SK-N-SH treated with all-trans-retinoic acid at 6 μM for 48 hours (cell line): ENCODE data around the gene CBY1.

Experiments
- ATAC-seq: fragments of 200-7000 bp; cut with Tn5 transposase; 3 replicates; pipeline ENCODE4 v1.9.1; 2020; ENCODE audit warnings: mild to moderate bottlenecking, moderate library complexity
- BACH2 ChIP-seq: fragments of 250-450 bp; sonication (Bioruptor Pico); IDR thresholded peaks from 2 replicates; pipeline ENCODE4 v1.9.0; 2021; ENCODE audit warnings: mild to moderate bottlenecking, borderline replicate concordance
- CSDC2 ChIP-seq: fragments of 250-450 bp; sonication (Bioruptor Pico); IDR thresholded peaks from 2 replicates; pipeline ENCODE4 v1.5.0; 2020; ENCODE audit warnings: mild to moderate bottlenecking, moderate library complexity
- ESRRG ChIP-seq: fragments of 250-450 bp; sonication (Bioruptor Pico); IDR thresholded peaks from 2 replicates; pipeline ENCODE4 v1.6.1; 2021; ENCODE audit warnings: mild to moderate bottlenecking
- ISL1 ChIP-seq: fragments of 250-450 bp; sonication (Bioruptor Pico); IDR thresholded peaks from 2 replicates; pipeline ENCODE4 v2.1.2; 2022; ENCODE audit warnings: mild to moderate bottlenecking, moderate library complexity
- OSR1 ChIP-seq: fragments of 250-450 bp; sonication (Bioruptor Pico); IDR thresholded peaks from 2 replicates; pipeline ENCODE4 v1.8.0; 2022; ENCODE audit warnings: moderate library complexity, mild to moderate bottlenecking, inconsistent platforms
- RARB ChIP-seq: fragments of 250-450 bp; sonication (Bioruptor Pico); IDR thresholded peaks from 2 replicates; pipeline ENCODE4 v1.8.0; 2021; ENCODE audit warnings: mild to moderate bottlenecking, moderate library complexity
- SNAI2 ChIP-seq: fragments of 250-450 bp; sonication (Bioruptor Pico); IDR thresholded peaks from 2 replicates; pipeline ENCODE4 v1.5.0; 2020; ENCODE audit warnings: mild to moderate bottlenecking, moderate library complexity
- TCF4 ChIP-seq: fragments of 250-450 bp; sonication (Bioruptor Pico); IDR thresholded peaks from 2 replicates; pipeline ENCODE4 v1.8.0; 2021; ENCODE audit warnings: mild to moderate bottlenecking, moderate library complexity, borderline replicate concordance
- TOX ChIP-seq: fragments of 250-450 bp; sonication (Bioruptor Pico); IDR thresholded peaks from 2 replicates; pipeline ENCODE4 v1.8.0; 2021; ENCODE audit warnings: mild to moderate bottlenecking, moderate library complexity, borderline replicate concordance
- ZC3H10 ChIP-seq: fragments of 250-450 bp; sonication (Bioruptor Pico); IDR thresholded peaks from 2 replicates; pipeline ENCODE4 v1.5.1; 2021; ENCODE audit warnings: mild to moderate bottlenecking, moderate library complexity
- ZFP30 ChIP-seq: fragments of 450-650 bp; formaldehyde crosslinking; IDR thresholded peaks from 2 replicates; pipeline ENCODE4 v1.5.0; 2022; ENCODE audit warnings: mild to moderate bottlenecking, moderate library complexity
- ZNF565 ChIP-seq: fragments of 450-650 bp; formaldehyde crosslinking; conservative IDR thresholded peaks from 2 replicates; pipeline ENCODE4 v1.5.0; 2020; ENCODE audit warnings: low read depth, mild to moderate bottlenecking, moderate library complexity
- ZNF70 ChIP-seq: fragments of 450-650 bp; formaldehyde crosslinking; IDR thresholded peaks from 2 replicates; pipeline ENCODE4 v1.5.0; 2020; ENCODE audit warnings: mild to moderate bottlenecking, moderate library complexity
- ZNF8 ChIP-seq: fragments of 450-650 bp; formaldehyde crosslinking; IDR thresholded peaks from 2 replicates; pipeline ENCODE4 v1.5.0; 2020; ENCODE audit warnings: mild to moderate bottlenecking, moderate library complexity
- TF ChIP-seq, protein P1 (sequence below): fragments of 250-450 bp; sonication (Bioruptor Pico); IDR thresholded peaks from 2 replicates; pipeline ENCODE4 v1.5.0; 2020; ENCODE audit warnings: mild to moderate bottlenecking, moderate library complexity
- TF ChIP-seq, protein P2 (sequence below): fragments of 250-450 bp; sonication (Bioruptor Pico); IDR thresholded peaks from 2 replicates; pipeline ENCODE4 v1.8.0; 2020; ENCODE audit warnings: mild to moderate bottlenecking, moderate library complexity, borderline replicate concordance
- TF ChIP-seq, protein P3 (sequence below): fragments of 250-450 bp; sonication (Bioruptor Pico); IDR thresholded peaks from 2 replicates; pipeline ENCODE4 v1.5.1; 2021; ENCODE audit warnings: mild to moderate bottlenecking, moderate library complexity
- TF ChIP-seq, protein P4 (sequence below): fragments of 250-450 bp; sonication (Bioruptor Pico); IDR thresholded peaks from 2 replicates; pipeline ENCODE4 v1.8.0; 2021; ENCODE audit warnings: low read depth, mild to moderate bottlenecking, moderate library complexity, borderline replicate concordance
- TF ChIP-seq, protein P5 (sequence below): fragments of 250-450 bp; sonication (Bioruptor Pico); IDR thresholded peaks from 2 replicates; pipeline ENCODE4 v1.5.1; 2020; ENCODE audit warnings: low read depth, mild to moderate bottlenecking, moderate library complexity

The CBY1 gene

DNA sequence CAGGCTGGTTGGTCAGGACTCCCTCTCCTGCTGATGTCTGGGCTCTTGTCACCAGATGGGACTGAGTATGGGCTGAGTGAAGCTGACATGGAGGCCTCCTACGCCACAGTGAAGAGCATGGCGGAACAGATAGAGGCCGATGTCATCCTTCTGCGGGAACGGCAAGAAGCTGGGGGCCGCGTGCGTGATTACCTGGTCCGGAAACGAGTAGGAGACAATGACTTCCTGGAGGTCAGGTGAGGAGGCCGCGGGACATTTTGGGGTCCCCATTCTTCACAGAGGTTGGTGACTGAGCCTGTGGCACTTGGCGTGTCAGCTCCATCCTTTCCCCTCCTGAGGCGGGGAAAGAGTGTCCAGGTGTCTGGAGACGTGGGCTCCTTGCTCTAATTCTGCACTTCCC lies 59.4 kb downstream of the CBY1 start:
- TF ChIP-seq, protein P1, sequence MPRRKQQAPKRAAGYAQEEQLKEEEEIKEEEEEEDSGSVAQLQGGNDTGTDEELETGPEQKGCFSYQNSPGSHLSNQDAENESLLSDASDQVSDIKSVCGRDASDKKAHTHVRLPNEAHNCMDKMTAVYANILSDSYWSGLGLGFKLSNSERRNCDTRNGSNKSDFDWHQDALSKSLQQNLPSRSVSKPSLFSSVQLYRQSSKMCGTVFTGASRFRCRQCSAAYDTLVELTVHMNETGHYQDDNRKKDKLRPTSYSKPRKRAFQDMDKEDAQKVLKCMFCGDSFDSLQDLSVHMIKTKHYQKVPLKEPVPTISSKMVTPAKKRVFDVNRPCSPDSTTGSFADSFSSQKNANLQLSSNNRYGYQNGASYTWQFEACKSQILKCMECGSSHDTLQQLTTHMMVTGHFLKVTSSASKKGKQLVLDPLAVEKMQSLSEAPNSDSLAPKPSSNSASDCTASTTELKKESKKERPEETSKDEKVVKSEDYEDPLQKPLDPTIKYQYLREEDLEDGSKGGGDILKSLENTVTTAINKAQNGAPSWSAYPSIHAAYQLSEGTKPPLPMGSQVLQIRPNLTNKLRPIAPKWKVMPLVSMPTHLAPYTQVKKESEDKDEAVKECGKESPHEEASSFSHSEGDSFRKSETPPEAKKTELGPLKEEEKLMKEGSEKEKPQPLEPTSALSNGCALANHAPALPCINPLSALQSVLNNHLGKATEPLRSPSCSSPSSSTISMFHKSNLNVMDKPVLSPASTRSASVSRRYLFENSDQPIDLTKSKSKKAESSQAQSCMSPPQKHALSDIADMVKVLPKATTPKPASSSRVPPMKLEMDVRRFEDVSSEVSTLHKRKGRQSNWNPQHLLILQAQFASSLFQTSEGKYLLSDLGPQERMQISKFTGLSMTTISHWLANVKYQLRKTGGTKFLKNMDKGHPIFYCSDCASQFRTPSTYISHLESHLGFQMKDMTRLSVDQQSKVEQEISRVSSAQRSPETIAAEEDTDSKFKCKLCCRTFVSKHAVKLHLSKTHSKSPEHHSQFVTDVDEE (CRISPR knock-in tag), result no peak
- ATAC-seq, result no peak

DNA sequence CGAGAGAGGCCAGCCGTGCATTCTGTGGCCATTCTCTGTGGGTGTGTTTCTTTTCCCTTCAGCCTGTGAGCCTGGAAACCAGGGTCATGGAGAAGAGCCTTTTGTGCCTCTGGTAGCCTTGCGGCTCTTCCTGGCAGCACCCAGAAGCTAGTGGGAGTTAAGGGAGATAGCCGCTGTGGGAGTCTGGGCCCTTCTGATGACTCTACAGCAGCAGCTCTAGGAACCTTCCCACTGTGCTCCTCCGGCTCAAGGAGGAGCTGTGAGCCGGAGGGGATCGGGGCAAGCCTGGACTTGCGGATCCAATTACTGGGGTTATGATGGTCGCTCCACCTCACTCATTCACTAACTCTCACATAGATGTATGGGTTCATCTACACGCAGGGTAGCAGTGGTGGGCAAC lies 59.8 kb downstream of the CBY1 start:
- no peak for ATAC-seq
- TF ChIP-seq RARB (no peak), ZNF70 (CRISPR knock-in tag) (no peak), TOX (CRISPR knock-in tag) (no peak), ESRRG (CRISPR knock-in tag) (no peak), ZNF8 (CRISPR knock-in tag) (no peak), TCF4 (no peak), ISL1 (CRISPR knock-in tag) (no peak)
- TF ChIP-seq, protein P1 (CRISPR knock-in tag), result no peak
- TF ChIP-seq, protein P2, sequence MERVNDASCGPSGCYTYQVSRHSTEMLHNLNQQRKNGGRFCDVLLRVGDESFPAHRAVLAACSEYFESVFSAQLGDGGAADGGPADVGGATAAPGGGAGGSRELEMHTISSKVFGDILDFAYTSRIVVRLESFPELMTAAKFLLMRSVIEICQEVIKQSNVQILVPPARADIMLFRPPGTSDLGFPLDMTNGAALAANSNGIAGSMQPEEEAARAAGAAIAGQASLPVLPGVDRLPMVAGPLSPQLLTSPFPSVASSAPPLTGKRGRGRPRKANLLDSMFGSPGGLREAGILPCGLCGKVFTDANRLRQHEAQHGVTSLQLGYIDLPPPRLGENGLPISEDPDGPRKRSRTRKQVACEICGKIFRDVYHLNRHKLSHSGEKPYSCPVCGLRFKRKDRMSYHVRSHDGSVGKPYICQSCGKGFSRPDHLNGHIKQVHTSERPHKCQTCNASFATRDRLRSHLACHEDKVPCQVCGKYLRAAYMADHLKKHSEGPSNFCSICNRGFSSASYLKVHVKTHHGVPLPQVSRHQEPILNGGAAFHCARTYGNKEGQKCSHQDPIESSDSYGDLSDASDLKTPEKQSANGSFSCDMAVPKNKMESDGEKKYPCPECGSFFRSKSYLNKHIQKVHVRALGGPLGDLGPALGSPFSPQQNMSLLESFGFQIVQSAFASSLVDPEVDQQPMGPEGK (CRISPR knock-in tag), result no peak

DNA sequence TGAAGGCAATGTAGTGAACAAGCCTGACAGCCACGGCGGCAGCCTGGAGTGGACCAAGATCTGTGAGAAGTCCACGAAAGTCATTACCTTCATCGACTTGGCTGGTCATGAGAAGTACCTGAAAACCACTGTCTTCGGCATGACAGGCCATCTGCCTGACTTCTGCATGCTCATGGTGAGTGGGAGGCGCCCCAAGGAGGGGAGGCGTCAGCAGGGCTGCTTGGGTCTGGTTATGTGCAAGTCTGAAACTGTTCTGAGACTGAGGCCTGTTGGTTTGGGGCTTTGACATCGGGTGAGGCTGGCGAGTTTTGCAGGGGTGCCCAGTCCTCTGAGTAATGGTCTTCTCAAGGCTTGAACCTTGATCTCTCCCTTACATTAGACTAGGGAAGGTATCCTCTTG lies 60.4 kb downstream of the CBY1 start:
- TF ChIP-seq ZFP30 (CRISPR knock-in tag), result no peak
- TF ChIP-seq ZC3H10, result no peak
- no peak for TF ChIP-seq ESRRG (CRISPR knock-in tag)
- TF ChIP-seq ZNF565 (CRISPR knock-in tag), result no peak
- TF ChIP-seq ZNF8 (CRISPR knock-in tag), result no peak
- TF ChIP-seq ISL1 (CRISPR knock-in tag), result no peak
- TF ChIP-seq, protein P3, sequence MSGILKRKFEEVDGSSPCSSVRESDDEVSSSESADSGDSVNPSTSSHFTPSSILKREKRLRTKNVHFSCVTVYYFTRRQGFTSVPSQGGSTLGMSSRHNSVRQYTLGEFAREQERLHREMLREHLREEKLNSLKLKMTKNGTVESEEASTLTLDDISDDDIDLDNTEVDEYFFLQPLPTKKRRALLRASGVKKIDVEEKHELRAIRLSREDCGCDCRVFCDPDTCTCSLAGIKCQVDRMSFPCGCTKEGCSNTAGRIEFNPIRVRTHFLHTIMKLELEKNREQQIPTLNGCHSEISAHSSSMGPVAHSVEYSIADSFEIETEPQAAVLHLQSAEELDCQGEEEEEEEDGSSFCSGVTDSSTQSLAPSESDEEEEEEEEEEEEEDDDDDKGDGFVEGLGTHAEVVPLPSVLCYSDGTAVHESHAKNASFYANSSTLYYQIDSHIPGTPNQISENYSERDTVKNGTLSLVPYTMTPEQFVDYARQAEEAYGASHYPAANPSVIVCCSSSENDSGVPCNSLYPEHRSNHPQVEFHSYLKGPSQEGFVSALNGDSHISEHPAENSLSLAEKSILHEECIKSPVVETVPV, result no peak
- ATAC-seq, result no peak

DNA sequence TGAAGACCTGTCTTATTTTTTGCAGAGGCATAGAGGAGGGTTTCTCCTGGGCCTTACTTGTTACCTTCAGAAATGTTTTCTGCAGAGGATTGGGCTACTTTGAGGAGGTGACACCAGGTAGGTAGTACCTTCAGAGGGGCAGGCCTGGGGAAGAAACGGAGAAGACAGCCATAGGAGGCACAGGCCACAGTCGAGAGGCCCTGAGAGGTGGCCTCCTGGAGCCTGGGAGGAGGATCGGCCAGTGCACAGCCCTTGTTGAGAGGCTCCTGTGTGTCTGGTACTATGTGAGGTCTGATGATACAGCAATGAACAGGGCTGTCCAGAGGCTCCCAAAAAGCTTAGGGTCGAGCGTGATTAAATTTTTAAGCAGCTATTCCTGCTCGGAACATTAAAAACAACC lies 60.8 kb downstream of the CBY1 start:
- no peak for ATAC-seq
- TF ChIP-seq, protein P4, sequence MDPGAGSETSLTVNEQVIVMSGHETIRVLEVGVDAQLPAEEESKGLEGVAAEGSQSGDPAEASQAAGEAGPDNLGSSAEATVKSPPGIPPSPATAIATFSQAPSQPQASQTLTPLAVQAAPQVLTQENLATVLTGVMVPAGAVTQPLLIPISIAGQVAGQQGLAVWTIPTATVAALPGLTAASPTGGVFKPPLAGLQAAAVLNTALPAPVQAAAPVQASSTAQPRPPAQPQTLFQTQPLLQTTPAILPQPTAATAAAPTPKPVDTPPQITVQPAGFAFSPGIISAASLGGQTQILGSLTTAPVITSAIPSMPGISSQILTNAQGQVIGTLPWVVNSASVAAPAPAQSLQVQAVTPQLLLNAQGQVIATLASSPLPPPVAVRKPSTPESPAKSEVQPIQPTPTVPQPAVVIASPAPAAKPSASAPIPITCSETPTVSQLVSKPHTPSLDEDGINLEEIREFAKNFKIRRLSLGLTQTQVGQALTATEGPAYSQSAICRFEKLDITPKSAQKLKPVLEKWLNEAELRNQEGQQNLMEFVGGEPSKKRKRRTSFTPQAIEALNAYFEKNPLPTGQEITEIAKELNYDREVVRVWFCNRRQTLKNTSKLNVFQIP (CRISPR knock-in tag), result no peak
- no peak for TF ChIP-seq CSDC2
- TF ChIP-seq OSR1 (CRISPR knock-in tag), result no peak
- no peak for TF ChIP-seq ESRRG (CRISPR knock-in tag)
- no peak for TF ChIP-seq ISL1 (CRISPR knock-in tag)
- no peak for TF ChIP-seq BACH2 (CRISPR knock-in tag)
- no peak for TF ChIP-seq ZNF565 (CRISPR knock-in tag)
- no peak for TF ChIP-seq ZFP30 (CRISPR knock-in tag)
- TF ChIP-seq ZNF70 (CRISPR knock-in tag), result no peak
- TF ChIP-seq ZNF8 (CRISPR knock-in tag), result no peak
- no peak for TF ChIP-seq ZC3H10
- TF ChIP-seq, protein P3, result no peak
- TF ChIP-seq SNAI2 (CRISPR knock-in tag), result no peak
- TF ChIP-seq, protein P5, sequence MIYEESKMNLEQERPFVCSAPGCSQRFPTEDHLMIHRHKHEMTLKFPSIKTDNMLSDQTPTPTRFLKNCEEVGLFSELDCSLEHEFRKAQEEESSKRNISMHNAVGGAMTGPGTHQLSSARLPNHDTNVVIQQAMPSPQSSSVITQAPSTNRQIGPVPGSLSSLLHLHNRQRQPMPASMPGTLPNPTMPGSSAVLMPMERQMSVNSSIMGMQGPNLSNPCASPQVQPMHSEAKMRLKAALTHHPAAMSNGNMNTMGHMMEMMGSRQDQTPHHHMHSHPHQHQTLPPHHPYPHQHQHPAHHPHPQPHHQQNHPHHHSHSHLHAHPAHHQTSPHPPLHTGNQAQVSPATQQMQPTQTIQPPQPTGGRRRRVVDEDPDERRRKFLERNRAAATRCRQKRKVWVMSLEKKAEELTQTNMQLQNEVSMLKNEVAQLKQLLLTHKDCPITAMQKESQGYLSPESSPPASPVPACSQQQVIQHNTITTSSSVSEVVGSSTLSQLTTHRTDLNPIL, result no peak
- TF ChIP-seq, all 23 proteins: peak for 0
